Fibroblast of the conjunctiva (primary cell): ENCODE measurements around the gene SBNO2.
A peak's percentile ranks its signal among the peaks of the same experiment; 100 is the strongest.

ENCODE experiments used
- DNase-seq: peaks from one replicate; pipeline ENCODE4 v3.0.0-alpha.2; 2010; ENCODE audit warnings: low read depth

SBNO2 gene

GRCh38 chr19:1167687-1168571 is 6.1 kb downstream of the SBNO2 start:
- no peak for DNase-seq

- no peak for DNase-seq
Measured at GRCh38 chr19:1166872-1167573, 7.0 kb downstream of the SBNO2 start.

- DNase-seq, result no peak
Measured at GRCh38 chr19:1164684-1165531, 9.2 kb downstream of the SBNO2 start.

GRCh38 chr19:1163934-1164683 is 10.0 kb downstream of the SBNO2 start:
- DNase-seq, result no peak

GRCh38 chr19:1163283-1163933 is 10.7 kb downstream of the SBNO2 start:
- DNase-seq, result no peak

- no peak for DNase-seq
Measured at GRCh38 chr19:1162404-1163282, 11.4 kb downstream of the SBNO2 start.

- no peak for DNase-seq
Measured at GRCh38 chr19:1161716-1162115, 12.4 kb downstream of the SBNO2 start.

GRCh38 chr19:1159864-1160595 is 14.0 kb downstream of the SBNO2 start:
- no peak for DNase-seq

- DNase-seq, result no peak
Measured at GRCh38 chr19:1158885-1159448, 15.1 kb downstream of the SBNO2 start.

GRCh38 chr19:1157931-1158884 is 15.9 kb downstream of the SBNO2 start:
- DNase-seq, result no peak

- no peak for DNase-seq
Measured at GRCh38 chr19:1156830-1157615, 17.0 kb downstream of the SBNO2 start.

- no peak for DNase-seq
Measured at GRCh38 chr19:1156305-1156801, 17.7 kb downstream of the SBNO2 start.

GRCh38 chr19:1155352-1156304 is 18.4 kb downstream of the SBNO2 start:
- DNase-seq, result no peak

- peak; percentile 61 for DNase-seq
Measured at GRCh38 chr19:1154731-1155351, 19.2 kb downstream of the SBNO2 start.
